ENCODE data around the gene BRICD5.

Gene BRICD5

DNA sequence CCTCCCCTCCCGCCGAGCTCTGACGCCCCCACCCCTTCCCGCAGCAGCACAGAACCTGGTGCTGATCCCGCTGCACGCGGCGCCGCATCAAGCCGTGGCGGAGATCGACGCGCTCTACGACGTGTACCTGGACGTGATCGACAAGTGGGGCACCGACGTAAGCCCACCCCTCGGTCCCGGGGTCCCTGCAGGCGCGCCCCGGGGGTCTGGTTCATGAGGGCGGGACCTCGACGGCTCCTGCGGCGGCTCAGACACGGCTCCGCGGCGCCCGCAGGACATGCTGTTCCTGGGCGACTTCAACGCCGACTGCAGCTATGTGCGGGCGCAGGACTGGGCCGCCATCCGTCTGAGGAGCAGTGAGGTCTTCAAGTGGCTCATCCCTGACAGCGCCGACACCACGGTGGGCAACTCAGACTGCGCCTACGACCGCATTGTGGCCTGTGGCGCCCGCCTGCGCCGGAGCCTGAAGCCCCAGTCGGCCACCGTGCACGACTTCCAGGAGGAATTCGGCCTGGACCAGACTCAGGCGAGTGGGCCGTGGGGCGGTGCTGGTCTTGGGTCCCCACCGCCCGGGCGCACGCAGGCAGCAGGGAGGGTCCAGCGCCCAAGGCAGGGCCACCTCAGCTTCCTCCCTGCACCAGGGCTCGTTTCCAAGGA lies 27.0 kb upstream of the BRICD5 start:
- DNase-seq (ENCODE audit: low spot score), result no peak

DNA sequence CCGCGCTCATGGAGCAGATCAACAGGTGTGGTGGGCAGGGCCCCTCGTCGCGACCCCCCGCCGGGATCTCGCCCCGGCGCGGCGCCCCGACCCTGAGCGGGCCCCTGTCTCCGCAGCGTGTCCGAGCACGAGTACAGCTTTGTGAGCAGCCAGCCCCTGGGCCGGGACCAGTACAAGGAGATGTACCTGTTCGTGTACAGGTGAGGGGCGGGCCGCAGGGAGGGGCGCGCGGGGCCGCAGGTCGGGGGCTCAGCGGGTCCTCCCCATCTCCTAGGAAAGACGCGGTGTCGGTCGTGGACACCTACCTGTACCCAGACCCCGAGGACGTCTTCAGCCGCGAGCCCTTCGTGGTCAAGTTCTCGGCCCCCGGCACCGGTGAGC lies 26.4 kb upstream of the BRICD5 start:
- DNase-seq (ENCODE audit: low spot score), result no peak

DNA sequence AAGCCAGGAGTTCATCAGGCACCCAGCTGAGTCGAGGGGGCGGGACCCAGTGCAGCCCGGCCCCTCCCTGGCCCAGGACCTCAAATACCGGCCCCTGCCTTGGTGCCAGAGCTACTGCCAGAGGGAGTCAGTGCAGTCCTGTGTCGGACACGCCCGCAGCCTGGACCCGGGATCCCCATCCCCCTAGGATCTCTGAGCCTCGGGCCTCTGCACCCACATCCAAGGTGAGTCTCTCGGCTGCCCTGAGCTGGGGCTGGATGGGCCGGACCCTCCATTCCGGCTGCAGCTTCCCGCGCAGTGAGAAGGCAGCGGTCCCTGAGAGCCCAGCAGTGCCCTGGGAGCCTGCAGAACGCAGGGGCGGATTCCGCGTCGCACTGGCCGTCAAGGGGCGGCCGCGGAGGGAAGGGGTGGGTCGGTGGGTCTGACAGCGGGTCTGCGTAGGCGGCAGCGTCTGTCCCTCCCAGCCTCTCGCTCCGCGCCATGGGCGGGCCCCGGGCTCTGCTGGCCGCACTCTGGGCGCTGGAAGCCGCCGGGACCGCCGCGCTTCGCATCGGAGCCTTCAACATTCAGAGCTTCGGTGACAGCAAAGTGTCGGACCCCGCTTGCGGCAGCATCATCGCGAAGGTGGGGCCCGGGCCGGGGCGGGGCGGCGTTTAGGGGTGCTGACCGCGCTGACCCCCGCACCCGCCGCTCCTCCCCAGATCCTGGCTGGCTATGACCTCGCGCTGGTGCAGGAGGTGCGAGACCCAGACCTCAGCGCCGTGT lies 25.9 kb upstream of the BRICD5 start, which contains the start of gene DNASE1L2:
Gene DNASE1L2 (plus strand): TSS at position 108 of the 765 bp plus-strand sequence. CDS start 373 bp downstream, at position 481.
- no peak for DNase-seq (ENCODE audit: low spot score)

DNA sequence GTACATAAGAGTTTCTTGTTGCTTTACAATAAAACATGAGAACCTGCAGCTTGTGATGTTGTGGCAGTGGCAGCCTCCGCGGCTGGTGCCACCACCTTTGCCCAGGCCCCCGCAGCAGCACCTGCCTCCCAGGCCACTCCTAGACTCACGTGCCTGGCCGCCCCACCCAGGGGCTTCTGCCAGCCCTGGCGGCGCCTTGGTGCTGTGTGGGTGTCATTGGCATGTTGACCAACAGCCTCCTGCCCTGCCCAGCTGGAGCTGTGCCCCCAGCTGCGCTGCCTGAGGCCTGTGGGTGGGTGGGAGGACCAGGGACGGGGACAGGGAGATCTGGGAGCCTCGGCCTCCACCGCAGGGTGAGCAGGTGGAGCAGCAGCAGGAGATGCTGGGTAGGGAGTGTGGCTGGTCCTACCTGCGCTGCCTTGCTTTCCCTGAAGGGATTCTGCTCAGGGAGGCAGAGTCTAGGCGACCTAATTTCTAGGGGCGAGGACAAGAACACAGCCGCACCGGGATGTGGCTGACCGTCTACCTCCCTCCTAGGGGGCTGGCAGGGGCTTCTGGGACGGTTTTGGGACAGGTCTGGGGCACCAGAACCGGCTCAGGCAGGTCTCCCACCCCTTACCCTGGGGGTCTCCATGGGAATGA lies 25.2 kb upstream of the BRICD5 start:
- no peak for DNase-seq (ENCODE audit: low spot score)

DNA sequence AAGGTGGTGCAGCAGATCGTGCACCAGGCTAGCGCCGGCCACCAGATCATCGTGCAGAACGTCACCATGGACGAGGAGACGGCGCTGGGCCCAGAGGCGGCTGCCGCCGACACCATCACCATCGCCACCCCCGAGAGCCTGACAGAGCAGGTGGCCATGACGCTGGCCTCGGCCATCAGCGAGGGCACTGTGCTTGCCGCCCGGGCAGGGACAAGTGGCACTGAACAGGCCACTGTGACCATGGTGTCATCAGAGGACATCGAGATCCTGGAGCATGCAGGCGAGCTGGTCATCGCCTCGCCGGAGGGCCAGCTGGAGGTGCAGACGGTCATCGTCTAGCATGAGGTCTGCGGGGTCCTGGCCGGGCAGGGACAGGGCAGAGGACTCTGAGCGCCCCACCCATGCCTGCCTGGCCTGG lies 24.6 kb upstream of the BRICD5 start:
- DNase-seq (ENCODE audit: low spot score), result no peak

DNA sequence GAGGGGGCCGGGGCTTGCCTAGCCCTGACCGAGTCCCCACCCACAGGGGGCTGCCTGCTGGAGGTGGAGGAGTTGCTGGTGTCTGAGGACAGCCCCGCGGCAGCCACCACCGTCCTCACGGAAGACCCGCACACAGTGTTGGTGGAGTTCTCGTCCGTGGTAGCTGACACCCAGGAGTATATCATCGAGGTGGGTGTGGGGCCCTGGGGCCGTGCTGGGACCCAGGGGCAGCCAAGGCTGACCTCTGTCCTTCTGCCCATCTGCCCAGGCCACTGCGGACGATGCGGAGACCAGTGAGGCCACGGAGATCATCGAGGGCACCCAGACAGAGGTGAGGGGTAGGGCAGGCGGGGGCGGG lies 24.1 kb upstream of the BRICD5 start:
- no peak for DNase-seq (ENCODE audit: low spot score)

- no peak for DNase-seq (ENCODE audit: low spot score)
Measured at GRCh38 chr16:2233872-2234812, 23.5 kb upstream of the BRICD5 start.

- no peak for DNase-seq (ENCODE audit: low spot score)
Measured at GRCh38 chr16:2233046-2233775, 22.5 kb upstream of the BRICD5 start.

GRCh38 chr16:2232094-2232990 lies 21.7 kb upstream of the BRICD5 start:
- no peak for DNase-seq (ENCODE audit: low spot score)

DNA sequence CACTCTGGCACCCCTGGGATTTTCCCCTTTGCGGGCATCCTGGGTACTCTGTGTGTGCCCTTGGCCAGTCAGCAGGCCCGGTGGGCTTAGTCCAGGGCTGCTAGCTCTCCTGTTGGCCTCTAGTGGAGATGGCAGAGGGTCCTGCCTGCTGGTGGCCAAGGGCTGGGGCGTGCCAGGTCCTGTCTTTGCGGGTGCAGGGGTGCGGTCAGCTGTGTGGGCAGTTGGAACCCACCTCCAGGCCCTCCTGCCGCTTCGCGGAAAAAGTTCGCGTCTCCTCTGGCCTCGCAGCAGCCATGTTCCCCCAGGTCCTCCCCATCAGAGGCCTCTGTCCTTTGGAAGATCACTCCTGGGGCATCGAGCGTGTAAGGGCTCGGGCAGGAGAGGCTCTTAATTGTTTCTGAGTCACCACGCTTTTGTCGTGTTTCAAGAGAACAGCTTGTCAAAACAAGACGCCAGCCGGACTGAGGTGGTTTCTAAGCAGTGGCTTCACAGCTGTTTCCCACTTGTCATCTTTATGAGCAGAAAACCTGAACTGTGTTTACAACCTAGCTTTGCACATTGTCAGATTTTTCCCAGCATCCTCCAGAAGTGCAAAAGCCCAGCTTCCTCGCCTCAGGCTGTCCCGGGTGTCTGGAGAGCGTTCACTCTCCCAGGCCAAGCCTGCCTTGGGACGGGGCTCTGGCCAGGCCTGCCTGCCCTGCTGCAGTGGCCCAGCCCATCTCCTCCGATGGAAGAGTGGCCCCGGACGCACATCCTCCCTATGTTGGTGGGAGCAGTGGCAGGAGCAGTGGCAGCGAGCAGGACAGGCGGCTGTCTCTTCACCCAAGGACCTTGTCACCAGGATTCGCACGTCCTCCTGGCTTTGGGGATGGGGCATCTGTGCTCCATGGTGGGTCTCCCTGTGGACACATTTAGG lies 20.6 kb upstream of the BRICD5 start:
- DNase-seq (ENCODE audit: low spot score), result no peak

- no peak for DNase-seq (ENCODE audit: low spot score)
Measured at GRCh38 chr16:2230376-2230775, 19.7 kb upstream of the BRICD5 start.

- DNase-seq (ENCODE audit: low spot score), result no peak
Measured at GRCh38 chr16:2229632-2230250, 19.1 kb upstream of the BRICD5 start.

- DNase-seq (ENCODE audit: low spot score), result no peak
Measured at GRCh38 chr16:2229091-2229490, 18.4 kb upstream of the BRICD5 start.

DNA sequence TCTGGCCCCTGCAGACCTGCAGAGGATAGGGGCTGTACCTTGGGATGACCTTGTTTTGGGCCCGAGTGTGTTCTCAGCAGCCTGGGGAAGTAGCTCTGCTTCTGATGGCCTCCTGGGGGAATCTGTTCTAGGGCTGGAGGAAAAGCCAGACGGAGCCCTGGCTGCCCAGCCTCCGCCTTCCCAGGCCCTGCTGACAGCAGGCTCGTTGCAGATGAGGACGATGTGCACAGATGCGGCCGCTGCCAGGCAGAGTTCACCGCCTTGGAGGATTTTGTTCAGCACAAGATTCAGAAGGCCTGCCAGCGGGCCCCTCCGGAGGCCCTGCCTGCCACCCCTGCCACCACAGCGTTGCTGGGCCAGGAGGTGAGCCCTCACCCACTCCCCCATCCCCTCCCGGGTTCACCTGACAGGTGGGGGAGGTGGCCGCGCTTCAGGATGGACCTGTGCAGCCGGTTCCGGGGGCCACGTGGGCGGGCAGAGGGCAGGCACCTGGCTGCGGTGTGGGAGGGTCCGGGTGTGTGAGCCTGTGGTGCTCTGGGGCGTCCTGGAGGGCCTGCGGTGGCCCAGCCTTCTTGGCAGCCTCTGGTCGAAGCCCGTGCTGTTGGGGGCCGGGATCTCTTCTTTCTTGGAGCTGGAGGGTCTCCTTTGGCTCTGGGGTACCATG lies 17.6 kb upstream of the BRICD5 start:
- no peak for DNase-seq (ENCODE audit: low spot score)

GRCh38 chr16:2226918-2227317 lies 16.3 kb upstream of the BRICD5 start:
- no peak for DNase-seq (ENCODE audit: low spot score)

DNA sequence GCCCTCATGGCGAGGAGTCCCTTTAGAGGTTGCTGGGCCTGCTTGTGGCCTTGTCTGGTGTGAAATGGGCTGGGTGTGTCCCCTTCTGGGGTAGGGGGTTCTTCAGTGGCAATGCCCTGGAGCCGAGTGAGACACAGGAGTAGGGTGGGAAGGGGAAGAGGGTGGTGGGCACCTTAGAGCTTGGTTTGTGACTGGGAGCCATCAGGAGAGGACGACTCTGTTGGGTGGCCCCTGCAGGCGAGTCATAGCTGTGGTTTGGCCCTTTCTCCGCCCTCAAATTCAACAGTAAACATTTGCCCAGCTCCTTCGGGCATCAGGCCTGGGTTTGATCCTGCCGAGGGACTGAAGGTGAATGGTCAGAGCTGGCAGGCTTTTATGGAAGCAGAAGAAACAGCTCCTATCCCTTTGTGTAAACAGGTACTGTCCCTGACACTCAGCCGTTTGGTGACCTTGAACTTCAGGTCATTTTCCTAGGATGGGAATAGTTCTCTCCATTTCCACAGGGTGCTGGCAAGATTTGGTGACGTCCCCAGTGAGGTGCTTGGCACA lies 15.7 kb upstream of the BRICD5 start:
- DNase-seq (ENCODE audit: low spot score), result no peak

GRCh38 chr16:2223942-2224486 lies 13.4 kb upstream of the BRICD5 start:
- peak; percentile 44 for DNase-seq (ENCODE audit: low spot score)
